ENCODE data around the gene C1orf53.
"Not testable (repeated sequence)": the region's sequence is repeated elsewhere in the genome, so short reads cannot be mapped to it uniquely, and the experiment has no call there.

Gene C1orf53

GRCh38 chr1:197922070-197922390, 19.6 kb downstream of the C1orf53 start:
- DNase-seq = no peak

- no peak for DNase-seq
These were observed 20.6 kb downstream of the C1orf53 start for GRCh38 chr1:197923038-197923437.

- peak; percentile 56 for DNase-seq
These were observed 22.2 kb downstream of the C1orf53 start for GRCh38 chr1:197924516-197925123.

GRCh38 chr1:197927908-197928665, 25.7 kb downstream of the C1orf53 start:
- DNase-seq = no peak

GRCh38 chr1:197928849-197929336, 26.5 kb downstream of the C1orf53 start:
- no peak for DNase-seq

- DNase-seq = no peak
These were observed 30.6 kb downstream of the C1orf53 start for GRCh38 chr1:197933016-197933415.

GRCh38 chr1:197933647-197934046, 31.2 kb downstream of the C1orf53 start:
- DNase-seq = no peak

- no peak for DNase-seq
These were observed 35.0 kb downstream of the C1orf53 start for GRCh38 chr1:197937381-197937780.

- no peak for DNase-seq
These were observed 35.5 kb downstream of the C1orf53 start for GRCh38 chr1:197937892-197938291.

GRCh38 chr1:197939159-197939980, 36.9 kb downstream of the C1orf53 start:
- not testable (repeated sequence) for DNase-seq

- no peak for DNase-seq
These were observed 39.6 kb downstream of the C1orf53 start for GRCh38 chr1:197942042-197942441.

- no peak for DNase-seq
These were observed 42.1 kb downstream of the C1orf53 start for GRCh38 chr1:197944485-197944884.

- DNase-seq = peak; percentile 5
These were observed 46.8 kb downstream of the C1orf53 start for GRCh38 chr1:197948926-197949899.

- DNase-seq = no peak
These were observed 48.7 kb downstream of the C1orf53 start for GRCh38 chr1:197951089-197951488.

- DNase-seq = no peak
These were observed 49.3 kb downstream of the C1orf53 start for GRCh38 chr1:197951617-197952175.

GRCh38 chr1:197953472-197953871, 51.0 kb downstream of the C1orf53 start:
- DNase-seq = not testable (repeated sequence)

- no peak for DNase-seq
These were observed 52.4 kb downstream of the C1orf53 start for GRCh38 chr1:197954718-197955418.

- no peak for DNase-seq
These were observed 53.3 kb downstream of the C1orf53 start for GRCh38 chr1:197955486-197956394.
